Mesenteric fat pad (tissue), 1 donor: ENCODE measurements around the gene RBM43. TPM values are rescaled to one million over a fixed set of nuclear protein-coding genes. Genes with fewer than 3 reads are reported as not detected.
"Not testable (repeated sequence)": the region's sequence is repeated elsewhere in the genome, so short reads cannot be mapped to it uniquely, and the experiment has no call there.

Experiments
- DNase-seq: peaks from one replicate; pipeline ENCODE4 v3.0.0-alpha.2; 2020; ENCODE audit warnings: low spot score
- long read RNA-seq: library from polyadenylated mRNA; unstranded; transcript quantifications from one replicate; pipeline ENCODE4 v2.0.0, GENCODE V29; 2020
- total RNA-seq: library from RNA; stranded (reverse); fragmentation: NEBNext Ultra II Directional; extraction: Animal tissue kit (Norgen Biotek cat#: 25700); gene quantifications from one replicate; pipeline ENCODE4 v1.2.1, GENCODE V29; 2021
- donor health status: DM: yes; HTN: yes; CAD: no.

The RBM43 gene
- total RNA-seq, result 3.7 TPM
- long read RNA-seq, full-length matches to known transcripts, result 1 of 1 reads
- long read RNA-seq, partial matches to known transcripts, result 0 of 1 reads
- long read RNA-seq, other reads (novel, unspliced or antisense), result 0 of 1 reads

- DNase-seq, result peak; percentile 92
Observed at GRCh38 chr2:151261231-151261976, at the start of gene RBM43. RBM43 (minus strand) TSS chr2:151261863; CDS start chr2:151261727, 136 bp downstream.

GRCh38 chr2:151310313-151310712 lies 48.6 kb upstream of the RBM43 start:
- not testable (repeated sequence) for DNase-seq

GRCh38 chr2:151306621-151307020 lies 45.0 kb upstream of the RBM43 start:
- no peak for DNase-seq

GRCh38 chr2:151305129-151305691 lies 43.5 kb upstream of the RBM43 start:
- DNase-seq, result no peak

GRCh38 chr2:151302879-151303278 lies 41.2 kb upstream of the RBM43 start:
- no peak for DNase-seq

GRCh38 chr2:151302404-151302803 lies 40.7 kb upstream of the RBM43 start:
- DNase-seq, result no peak

- no peak for DNase-seq
Observed at GRCh38 chr2:151299920-151300539, 38.4 kb upstream of the RBM43 start.

- no peak for DNase-seq
Observed at GRCh38 chr2:151297882-151298281, 36.2 kb upstream of the RBM43 start.

GRCh38 chr2:151295926-151296325 lies 34.3 kb upstream of the RBM43 start:
- DNase-seq, result not testable (repeated sequence)

GRCh38 chr2:151292546-151292945 lies 30.9 kb upstream of the RBM43 start:
- no peak for DNase-seq

- no peak for DNase-seq
Observed at GRCh38 chr2:151292141-151292540, 30.5 kb upstream of the RBM43 start.

GRCh38 chr2:151291224-151291623 lies 29.6 kb upstream of the RBM43 start:
- no peak for DNase-seq

GRCh38 chr2:151289972-151290866 lies 28.6 kb upstream of the RBM43 start:
- DNase-seq, result no peak

GRCh38 chr2:151287513-151288250 lies 26.0 kb upstream of the RBM43 start:
- no peak for DNase-seq

GRCh38 chr2:151282401-151282800 lies 20.7 kb upstream of the RBM43 start:
- no peak for DNase-seq

GRCh38 chr2:151280271-151280670 lies 18.6 kb upstream of the RBM43 start:
- no peak for DNase-seq

- no peak for DNase-seq
Observed at GRCh38 chr2:151278487-151278886, 16.8 kb upstream of the RBM43 start.

- DNase-seq, result no peak
Observed at GRCh38 chr2:151277067-151277466, 15.4 kb upstream of the RBM43 start.

GRCh38 chr2:151275291-151275690 lies 13.6 kb upstream of the RBM43 start:
- no peak for DNase-seq

GRCh38 chr2:151271824-151272223 lies 10.2 kb upstream of the RBM43 start:
- no peak for DNase-seq
